Stimulated activated CD8-positive, alpha-beta memory T cell treated with anti-CD3 and anti-CD28 coated beads, Interleukin-2, amount 100 ng/mL, for 1 hour (primary cell): Measurements from ENCODE around the gene FAM171A1.
"Not testable (repeated sequence)": the region's sequence is repeated elsewhere in the genome, so short reads cannot be mapped to it uniquely, and the experiment has no call there.

Source experiments
- DNase-seq, 2 donors: peaks; one replicate each; pipeline ENCODE4 v3.0.0-alpha.2; 2020; ENCODE audit warnings: low read depth in 2 of 2

The FAM171A1 gene

DNA sequence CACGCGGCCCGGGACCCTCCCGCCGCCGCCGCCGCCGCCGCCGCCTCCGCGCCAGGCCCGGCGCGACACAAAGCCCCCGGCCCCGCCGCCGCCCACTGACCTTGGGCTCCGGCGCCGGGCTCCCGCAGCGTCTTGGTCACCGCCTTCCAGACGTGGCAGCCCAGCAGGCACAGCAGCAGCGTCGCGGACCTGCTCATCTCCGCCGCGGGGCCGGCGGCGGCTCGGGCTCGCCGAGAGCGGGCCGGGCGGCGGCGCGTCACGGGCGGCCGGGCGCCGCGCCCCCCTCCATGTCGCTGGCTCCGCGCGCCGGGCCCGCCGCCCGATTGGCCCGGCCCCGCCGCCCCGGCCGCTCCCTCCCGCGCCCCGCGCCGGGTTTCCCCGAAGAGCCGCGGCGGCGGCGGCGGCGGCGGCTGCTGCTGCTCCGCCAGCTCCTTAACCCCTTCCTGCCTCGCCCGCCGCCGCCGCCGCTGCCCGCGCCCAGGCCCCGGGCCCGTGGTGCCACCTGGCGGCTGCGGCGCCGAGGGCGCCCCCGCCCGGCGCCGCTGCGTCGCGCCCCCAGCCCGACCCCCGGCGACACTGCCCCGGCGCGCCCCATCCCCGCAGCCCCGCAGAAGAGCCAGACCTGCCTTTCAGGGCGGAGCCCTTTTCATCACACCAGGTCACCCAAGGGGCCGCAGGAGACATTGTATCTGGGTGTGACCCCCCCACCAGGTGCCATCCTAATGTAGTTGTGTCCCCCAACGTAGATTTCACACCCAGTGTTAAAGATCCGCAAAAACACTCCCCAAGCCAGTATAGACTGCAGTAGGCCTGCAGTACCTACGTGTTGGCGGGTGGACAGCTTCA, at the start of gene FAM171A1:
FAM171A1 (minus strand) TSS at position 434 of the 846 bp plus-strand sequence; CDS start at position 197, 237 bp downstream.
- DNase-seq: peak; percentile 2 to 31

DNA sequence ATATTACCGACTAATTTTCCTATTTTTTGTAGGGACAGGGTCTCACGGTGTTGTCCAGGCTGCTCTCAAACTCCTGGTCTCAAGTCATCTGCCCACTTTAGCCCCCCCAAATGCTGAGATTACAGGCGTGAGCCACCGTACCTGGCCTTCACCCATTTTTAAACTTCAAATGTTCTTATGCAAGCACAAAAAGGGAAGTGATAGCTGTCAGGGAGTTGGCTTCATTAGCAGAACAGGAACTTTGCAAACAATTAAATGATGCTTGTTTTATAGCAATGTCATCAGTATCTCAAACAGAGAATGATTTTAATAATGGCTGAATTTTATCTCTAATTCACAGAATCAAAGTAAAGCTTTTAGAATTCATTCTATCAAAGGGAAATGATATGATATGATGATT, 49.8 kb upstream of the FAM171A1 start:
- DNase-seq: no peak

DNA sequence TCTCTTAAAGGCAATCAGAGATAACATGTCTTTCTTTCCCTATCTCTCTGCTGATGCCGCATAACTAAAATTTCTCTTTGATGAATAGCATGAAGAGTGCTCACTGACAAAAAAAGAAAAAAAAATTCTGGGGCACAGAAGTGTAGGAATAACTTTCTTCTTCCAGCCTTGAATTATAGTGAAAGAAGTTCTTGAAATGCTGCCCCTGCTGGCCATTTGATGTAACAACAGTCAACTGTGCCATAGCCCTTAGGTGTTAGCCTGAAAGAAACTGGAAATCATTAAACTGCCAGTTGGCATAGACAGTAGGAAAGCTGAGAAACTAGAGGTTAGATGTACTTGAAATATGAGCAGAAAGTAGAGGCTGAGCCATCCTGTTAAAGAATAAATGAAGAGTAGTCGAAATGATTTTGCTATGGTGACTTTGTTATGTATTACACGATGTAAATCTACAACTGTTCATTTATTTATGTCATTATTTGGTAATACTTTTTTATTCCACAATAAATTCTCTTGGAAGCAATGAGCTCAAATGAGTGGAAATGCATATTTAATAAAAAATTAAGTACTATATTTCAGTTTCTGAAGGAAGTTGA, 48.3 kb upstream of the FAM171A1 start:
- no peak for DNase-seq

DNA sequence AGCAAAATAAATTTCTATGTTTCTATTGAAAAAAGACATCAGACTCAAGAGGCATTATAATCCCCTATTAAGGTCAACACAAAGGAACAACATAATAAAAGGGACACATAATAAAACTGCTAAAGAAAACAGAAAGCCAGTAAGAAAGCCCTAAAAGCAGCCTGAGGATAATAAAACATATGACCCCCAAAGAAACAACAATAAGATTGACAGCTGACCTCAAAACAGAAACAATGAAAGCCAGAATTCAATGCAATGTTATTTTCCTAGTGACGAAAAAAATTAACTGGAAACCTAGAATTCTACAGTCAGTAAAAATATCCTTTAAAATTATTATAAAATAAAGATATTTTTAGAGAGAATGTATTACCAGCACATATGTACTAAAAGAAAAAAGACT, 44.9 kb upstream of the FAM171A1 start:
- no peak for DNase-seq

DNA sequence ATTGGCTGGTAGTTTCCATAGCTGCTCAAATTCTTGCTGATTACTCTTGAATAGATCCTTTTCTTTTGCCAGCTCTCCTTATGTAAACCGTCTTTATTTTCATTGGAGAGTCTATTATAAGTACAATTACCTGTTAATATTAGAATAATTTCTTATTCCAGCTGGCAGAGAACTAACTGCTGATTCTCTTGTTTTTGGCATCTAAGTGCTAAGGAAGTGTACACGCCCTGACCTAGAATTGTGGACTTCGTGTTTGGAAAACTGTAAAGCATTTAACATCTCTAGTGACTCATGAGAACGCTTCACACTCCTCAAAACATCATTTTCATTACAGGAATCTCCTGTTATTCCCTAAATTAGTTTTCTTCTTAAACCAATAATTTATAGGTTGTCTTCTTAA, 39.9 kb upstream of the FAM171A1 start:
- DNase-seq: no peak

DNA sequence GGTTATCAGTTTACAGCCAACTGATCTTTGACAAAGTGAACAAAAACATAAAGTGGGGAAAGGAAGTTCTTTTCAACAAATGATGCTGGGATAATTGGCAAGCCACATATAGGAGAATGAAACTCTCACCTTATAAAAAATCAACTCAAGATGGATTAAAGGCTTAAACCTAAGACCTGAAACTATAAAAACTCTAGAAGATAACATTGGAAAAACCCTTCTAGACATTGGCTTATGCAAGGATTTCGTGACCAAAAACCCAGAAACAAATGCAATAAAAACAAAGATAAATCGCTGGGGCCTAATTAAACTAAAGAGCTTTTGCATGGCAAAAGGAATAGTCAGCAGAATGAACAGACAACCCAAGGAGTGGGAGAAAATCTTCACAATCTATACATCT, 38.3 kb upstream of the FAM171A1 start:
- DNase-seq: not testable (repeated sequence)

DNA sequence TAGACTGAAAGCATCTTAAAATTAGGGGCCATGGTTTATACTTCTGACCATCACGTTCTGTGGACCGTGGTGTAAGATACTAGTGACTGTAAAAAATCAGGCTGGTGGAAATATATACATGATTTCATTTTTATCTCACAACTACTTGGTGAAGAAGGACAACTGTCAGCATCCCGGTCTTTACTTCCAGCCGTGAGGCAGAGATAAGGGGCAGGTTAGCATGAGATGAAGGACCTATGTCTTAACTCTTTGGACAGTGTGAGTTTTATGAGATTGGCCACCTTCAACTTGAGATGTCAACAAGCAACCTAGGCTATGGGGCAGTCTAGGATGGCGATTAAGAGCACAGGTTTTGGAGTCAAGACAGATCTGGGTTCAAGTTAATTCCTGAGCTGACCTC, 37.5 kb upstream of the FAM171A1 start:
- no peak for DNase-seq

DNA sequence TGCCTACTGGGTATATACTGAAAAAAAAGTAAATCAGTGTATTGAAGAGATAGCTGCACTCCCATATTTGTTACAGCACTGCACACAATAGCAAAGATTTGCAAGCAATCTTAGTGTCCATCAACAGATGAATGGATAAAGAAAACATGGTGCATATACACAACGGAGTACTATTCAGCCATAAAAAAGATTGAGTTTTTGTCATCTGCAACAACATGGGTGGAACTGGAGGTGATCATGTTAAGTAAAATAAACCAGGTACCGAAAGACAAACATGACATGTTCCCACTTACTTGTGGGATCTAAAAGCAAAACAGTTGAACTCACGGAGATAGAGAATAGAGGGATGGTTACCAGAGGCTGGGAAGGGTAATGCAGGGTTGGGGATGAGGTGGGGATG, 34.2 kb upstream of the FAM171A1 start:
- no peak for DNase-seq

DNA sequence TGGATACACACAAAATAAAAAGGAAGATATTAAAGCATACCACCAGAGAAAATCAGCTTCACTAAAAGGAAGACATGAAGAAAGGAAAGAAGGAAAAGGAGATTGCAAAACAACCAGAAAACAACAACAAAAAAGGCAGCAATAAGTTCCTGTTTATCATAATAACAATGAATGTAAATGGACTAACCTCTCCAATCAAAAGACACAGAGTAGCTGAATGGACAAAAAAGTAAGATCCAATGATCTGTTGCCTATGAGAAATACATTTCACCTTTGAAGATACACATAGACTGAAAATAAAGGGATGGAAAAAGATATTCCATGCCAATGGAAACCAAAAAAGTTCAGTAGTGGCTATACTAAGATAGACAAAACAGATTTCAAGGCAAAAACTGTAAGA, 30.3 kb upstream of the FAM171A1 start:
- DNase-seq: no peak

DNA sequence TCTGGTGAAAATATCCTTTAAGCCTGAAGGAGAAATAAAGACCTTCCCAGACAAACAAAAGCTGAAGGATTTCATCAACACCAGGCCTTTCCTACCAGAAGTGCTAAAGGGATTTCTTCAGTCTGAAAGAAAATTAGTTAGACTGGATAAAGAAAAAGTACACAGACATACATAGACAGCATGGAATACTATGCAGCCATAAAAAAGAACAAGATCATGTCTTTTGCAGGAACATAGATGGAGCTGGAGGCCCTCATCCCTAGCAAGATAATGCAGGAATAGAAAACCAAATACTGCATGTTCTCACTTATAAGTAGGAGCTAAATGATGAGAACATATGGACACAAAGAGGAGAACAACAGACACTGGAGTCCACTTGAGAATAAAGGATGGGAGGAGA, 29.4 kb upstream of the FAM171A1 start:
- DNase-seq: not testable (repeated sequence)

DNA sequence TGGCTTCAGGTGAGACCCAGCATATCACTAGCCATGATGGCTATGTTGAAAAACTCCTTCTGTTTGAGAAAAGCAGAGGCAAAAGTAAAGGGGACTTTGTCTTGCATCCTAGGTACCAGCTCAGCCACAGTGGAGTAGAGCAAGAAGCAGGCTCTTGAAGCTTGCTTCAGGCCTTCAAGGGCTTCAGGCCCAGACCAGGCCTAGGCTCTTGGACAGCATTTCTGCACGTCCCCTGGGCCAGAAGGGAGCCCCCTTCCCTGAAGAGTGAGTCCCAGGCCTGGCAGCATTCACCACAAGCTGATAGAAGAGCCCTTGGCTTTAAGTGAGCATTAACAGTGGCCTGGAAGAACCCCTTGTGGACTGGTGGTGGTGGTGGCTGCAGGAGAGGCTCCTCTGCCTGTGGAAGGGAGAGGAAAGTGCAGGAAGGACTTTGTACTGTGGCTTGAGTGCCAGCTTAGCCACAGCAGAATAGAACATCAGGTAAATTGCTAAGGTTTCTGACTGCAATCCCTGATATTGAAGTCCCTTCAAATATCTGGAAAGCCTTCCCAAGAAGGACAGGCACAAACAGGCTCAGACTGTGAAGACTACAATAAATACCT, 28.1 kb upstream of the FAM171A1 start:
- DNase-seq: no peak

DNA sequence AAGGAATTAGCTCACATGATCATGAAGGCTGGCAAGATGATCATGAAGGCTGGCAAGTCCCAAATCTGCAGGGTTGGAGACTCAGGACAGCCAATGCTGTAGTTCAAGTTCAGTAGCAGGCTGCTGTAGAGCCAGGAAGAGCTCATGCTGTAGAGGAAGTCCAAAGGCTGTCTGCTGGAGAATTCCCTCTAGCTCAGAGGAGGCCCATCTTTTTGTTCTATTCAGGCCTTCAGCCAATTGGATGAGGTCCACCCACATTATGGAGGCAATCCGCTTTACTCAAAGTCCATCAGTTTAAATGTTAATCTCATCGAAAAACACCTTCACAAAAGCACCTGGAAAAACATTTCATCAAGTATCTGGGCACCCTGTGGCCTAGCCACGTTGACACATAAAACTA, 24.8 kb upstream of the FAM171A1 start:
- DNase-seq: no peak

DNA sequence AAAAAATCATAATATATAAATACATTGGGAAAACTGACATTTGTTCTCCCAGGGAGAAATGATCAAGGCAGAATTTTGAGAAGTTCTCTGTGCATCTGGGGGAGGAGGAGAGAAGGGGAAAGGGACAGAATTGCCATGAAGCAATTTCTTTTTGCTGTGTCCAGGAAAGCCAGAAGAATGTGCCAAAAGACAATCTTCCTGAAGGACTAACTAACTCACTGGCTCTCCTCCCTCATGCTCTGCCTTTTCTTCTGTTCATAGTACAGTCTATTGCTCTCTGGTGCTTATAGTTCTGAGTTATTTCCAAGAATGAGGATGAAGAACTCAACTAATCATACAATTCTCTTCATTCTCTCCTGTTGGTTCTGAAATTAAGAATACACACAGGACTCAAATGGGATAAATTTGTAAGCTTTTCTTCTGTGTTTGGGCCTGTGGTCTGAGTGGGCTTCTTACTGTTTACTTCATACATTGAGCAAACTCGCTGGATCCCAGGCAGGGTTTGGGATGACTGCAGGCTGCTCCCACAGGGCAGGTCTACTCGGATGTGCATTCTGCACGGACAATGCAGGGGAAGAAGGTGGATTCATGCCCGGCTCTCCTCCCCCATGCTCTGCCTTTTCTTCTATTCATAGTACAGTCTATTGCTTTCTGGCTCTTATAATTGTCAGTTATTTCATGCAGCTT, 22.2 kb upstream of the FAM171A1 start:
- no peak for DNase-seq

DNA sequence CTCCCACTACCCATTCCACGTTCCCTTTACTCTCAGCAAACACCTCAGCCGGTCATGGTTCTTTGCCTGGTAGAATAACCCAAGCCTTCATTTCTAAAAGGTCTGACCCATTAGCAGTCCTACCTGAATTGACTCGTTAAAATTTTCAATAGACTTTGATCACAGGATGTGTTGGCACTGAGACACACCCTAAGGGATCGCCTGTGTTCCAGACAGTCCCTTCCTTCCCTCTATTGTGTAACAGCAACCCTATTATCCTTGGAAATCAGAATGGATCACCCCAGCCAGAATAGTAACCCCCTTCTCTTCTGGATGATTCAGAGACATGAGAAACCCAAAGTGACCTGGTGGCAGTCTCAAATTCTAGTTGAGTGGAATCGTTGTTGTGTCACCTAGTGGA, 20.4 kb upstream of the FAM171A1 start:
- no peak for DNase-seq

DNA sequence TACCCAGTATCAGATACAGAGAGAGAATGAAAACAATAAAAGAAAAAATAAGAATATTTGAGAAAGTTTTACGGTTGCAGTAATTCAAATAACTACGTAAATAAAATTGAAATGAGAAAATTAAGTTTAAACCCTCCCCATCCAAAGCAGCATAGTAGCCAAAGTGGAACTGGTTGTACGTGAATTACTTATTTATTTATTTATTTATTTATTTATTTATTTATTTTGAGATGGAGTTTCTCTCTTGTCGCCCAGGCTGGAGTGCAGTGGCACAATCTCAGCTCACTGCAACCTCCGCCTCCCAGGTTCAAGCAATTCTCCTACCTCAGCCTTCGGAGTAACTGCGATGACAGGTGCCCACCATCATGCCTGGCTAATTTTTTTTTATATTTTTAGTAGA, 17.1 kb upstream of the FAM171A1 start:
- DNase-seq: not testable (repeated sequence)

DNA sequence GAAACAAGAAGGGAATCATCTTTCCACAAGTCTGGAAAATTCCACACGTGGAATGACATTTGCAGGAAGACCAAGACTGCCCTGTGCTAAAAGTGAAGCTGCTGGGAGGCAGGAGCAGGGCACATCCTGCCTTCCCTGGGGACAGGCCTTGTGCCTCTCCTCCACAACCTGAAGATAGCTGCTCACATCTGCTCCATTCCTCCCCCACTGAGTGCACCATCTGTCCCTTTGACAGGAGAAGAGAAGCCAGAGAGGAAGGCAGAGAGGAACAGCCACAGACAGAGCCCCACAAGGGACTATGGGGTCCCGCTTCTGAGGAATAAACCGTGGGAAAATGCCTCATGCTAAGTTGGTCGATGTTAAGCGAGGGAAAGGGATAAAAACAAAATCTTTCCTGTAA, 15.9 kb upstream of the FAM171A1 start:
- DNase-seq: no peak

DNA sequence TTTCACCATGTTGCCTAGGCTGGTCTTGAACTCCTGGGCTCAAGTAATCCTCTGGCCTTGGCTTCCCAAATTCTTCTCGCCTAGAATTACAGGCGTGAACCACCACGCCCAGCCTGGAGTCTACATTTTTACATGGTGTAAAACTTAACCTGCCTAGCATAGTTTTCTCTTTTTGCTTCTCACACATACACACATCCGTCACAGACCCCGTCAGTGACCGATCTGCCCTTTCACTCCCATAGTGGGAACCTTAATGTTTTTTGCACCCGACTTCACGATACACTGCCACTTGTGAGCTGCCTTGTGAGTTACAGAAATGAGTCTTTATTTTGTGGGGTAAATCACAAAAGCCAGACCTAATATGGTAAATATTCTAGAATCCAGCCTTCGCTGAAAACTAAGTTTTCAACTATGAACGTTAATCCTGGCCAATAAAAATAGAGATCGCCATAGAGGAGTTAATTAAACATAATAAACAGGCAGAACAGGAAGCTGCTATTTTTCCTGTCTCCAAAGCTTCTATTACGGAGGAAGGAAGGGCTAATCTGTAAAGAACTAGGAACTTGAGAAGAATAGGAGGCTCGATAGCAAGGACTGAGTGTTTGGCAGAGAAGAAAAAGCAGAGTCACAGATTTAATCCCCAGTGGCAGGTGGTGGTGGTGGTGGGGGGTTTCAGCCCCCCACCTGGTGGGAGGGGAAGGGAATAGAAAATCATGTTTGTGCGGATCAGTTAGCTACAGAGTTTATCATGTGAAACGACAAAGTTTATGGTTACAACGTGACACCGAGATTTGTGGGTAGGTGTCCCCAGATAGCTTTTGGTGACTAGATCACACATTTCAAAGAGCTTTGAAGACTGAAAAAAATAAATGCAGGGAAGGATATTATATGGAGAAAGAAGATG, 14.7 kb upstream of the FAM171A1 start:
- DNase-seq: no peak

DNA sequence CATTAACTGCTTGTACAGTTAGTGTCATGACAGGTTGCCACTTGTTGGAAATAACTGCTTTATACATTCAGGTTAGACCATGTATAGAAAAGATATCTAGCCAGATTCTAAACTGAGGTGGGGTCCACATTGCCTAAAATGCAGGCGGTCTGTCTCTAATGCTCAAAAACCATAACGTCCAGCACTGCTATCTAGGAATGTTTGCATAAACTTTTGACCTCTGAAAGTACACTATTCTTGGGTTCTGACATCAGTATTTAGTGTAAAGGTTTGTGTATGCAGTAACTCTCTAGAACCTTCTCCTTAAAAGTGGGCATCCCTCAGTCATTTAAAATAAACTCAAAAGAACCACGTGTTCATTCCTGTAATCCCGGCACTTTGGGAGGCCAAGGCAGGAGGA, 10.3 kb upstream of the FAM171A1 start:
- DNase-seq: no peak

DNA sequence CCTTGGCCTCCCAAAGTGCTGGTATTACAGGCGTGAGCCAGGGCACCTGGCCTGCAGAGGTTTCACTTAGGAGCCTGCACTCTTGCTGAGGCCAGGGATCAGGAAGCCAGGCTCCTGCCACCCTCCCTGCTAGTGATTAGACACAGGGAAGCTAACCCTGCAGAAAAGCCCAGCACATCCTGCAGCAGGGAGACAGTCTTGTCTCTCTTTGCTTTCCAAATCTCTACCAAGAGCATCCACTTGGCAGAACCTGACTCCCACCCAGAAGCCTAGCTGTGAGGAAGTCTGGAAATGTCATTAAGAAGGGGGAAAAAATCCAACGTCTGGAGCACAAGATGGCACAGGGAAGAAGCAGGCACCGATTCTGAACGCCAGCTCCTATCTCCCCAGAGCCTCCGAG, 8.0 kb upstream of the FAM171A1 start:
- no peak for DNase-seq

DNA sequence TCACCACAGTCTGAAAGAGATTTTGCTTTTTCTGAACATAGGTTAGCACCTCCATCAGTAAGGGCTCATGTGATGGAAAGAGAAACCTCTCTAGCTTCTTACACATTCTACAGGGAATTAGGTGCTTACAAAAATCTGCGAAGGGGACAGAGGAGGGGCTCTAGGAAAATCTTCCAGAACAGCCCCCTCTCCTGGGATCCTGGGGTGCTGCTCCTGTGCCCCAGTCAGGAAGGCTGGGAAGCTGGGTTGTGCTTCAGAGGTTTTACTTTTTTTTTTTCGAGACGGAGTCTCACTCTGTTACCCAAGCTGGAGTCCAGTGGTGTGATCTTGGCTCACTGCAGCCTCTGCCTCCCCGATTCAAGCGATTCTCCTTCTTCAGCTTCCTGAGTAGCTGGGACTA, 7.5 kb upstream of the FAM171A1 start:
- DNase-seq: no peak

DNA sequence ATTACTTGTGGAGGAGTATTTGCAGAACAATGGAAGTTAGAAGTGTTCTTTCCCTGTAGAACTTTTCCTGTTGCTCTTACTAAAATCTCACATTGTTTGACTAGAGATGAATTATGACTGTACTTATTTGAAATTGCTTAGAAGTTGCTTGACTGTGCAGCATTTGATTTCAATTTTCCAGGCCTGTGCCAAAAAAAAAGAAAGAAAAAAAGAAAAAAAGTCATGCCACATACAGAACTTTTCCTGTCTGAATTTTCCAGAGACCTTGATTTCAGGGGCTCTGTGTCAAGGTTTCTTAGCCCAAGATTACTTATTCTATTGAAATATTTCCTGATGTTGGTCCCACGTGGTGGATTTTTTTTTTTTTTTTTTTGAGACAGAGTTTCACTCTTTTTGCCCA, 3.5 kb upstream of the FAM171A1 start:
- no peak for DNase-seq
